GM12892 (cell line): ENCODE measurements around the gene HNRNPLL.

Source experiments
- POLR2A ChIP-seq: IDR thresholded peaks from 2 replicates; pipeline ENCODE4 v1.6.1; 2011; ENCODE audit warnings: low read depth, low read length, control low read depth
- POLR2AphosphoS5 ChIP-seq: IDR thresholded peaks from 2 replicates; pipeline ENCODE4 v1.6.1; 2011; ENCODE audit warnings: low read depth, low read length, control low read depth
- TAF1 ChIP-seq: IDR thresholded peaks from 2 replicates; pipeline ENCODE4 v1.6.1; 2011; ENCODE audit warnings: low read depth, mild to moderate bottlenecking, control low read depth, low read length, borderline replicate concordance

DNA sequence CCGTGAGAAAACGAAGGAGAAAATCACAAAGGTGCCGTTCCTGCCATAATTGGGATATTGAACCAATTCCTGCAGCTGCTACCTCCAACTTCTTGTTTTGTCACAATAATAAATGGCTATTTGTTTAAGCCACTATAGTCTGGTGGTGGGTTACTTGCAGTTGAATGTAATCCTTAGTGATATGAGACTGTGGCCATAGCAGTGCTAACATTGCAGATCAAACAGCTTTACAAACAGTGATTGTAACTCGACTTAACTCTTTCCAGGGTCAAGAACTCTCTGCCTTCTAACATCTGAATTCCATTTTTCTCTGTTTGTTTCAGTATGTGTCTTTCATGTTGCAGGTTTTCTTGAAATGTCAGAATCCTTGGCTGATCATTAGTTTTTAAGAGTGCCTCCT is 24.7 kb upstream of the HNRNPLL start:
- TF ChIP-seq POLR2A, result no peak
- TF ChIP-seq TAF1, result no peak
- no peak for TF ChIP-seq POLR2AphosphoS5
